Activated gamma-delta T cell treated with Interleukin-2 at 50 U/mL for 16 hours (primary cell): ENCODE measurements around the gene UNC45A.
A peak's percentile ranks its signal among the peaks of the same experiment; 100 is the strongest.
"Not testable (repeated sequence)": the region's sequence is repeated elsewhere in the genome, so short reads cannot be mapped to it uniquely, and the experiment has no call there.

Experiments used
- DNase-seq: peaks from one replicate; pipeline ENCODE4 v3.0.0-alpha.2; 2020

The UNC45A gene

GRCh38 chr15:90918034-90918788, 16.9 kb upstream of the UNC45A start:
- no peak for DNase-seq

DNA sequence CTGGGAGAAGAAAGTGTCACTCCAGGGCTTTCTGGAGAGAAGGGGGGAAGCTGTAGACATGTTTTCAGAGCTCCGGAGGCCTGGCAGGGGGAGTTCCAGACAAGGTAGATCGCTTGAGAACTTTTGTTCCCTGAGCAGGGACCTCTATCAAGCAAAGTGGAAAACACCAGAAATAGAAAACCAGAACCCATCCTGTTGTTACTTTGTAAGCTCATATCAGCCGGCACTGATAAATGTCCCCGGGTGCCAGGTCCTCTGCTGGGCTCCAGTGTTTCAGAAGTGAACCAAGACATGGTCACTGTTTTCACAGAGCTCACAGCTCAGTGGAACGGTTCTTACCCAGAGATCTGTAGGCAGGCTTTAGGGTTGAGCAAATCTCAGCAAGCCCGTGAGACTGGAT, 16.2 kb upstream of the UNC45A start:
- DNase-seq = no peak

GRCh38 chr15:90921887-90922286, 13.2 kb upstream of the UNC45A start:
- no peak for DNase-seq

- not testable (repeated sequence) for DNase-seq
Measured at GRCh38 chr15:90922712-90923322, 12.3 kb upstream of the UNC45A start.

- DNase-seq = no peak
Measured at GRCh38 chr15:90924375-90924774, 10.7 kb upstream of the UNC45A start.

DNA sequence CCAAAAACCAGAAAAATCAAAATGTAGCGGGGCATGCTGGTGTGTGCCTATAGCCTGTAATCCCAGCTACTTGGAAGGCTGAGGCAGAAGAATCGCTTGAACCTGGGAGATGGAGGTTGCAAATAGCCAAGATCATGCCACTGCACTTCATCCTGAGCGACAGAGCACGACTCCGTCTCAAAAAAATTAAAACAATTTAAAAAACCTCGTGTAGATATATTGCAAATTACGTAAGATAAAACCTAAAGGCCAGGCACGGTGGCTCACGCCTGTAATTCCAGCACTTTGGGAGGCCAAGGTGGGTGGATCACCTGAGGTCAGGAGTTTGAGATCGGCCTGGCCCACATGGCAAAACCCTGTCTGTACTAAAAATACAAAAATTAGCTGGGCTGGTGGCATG, 8.3 kb upstream of the UNC45A start:
- DNase-seq = not testable (repeated sequence)

- not testable (repeated sequence) for DNase-seq
Measured at GRCh38 chr15:90928106-90928505, 7.0 kb upstream of the UNC45A start.

GRCh38 chr15:90929246-90930019, 5.7 kb upstream of the UNC45A start:
- no peak for DNase-seq

DNA sequence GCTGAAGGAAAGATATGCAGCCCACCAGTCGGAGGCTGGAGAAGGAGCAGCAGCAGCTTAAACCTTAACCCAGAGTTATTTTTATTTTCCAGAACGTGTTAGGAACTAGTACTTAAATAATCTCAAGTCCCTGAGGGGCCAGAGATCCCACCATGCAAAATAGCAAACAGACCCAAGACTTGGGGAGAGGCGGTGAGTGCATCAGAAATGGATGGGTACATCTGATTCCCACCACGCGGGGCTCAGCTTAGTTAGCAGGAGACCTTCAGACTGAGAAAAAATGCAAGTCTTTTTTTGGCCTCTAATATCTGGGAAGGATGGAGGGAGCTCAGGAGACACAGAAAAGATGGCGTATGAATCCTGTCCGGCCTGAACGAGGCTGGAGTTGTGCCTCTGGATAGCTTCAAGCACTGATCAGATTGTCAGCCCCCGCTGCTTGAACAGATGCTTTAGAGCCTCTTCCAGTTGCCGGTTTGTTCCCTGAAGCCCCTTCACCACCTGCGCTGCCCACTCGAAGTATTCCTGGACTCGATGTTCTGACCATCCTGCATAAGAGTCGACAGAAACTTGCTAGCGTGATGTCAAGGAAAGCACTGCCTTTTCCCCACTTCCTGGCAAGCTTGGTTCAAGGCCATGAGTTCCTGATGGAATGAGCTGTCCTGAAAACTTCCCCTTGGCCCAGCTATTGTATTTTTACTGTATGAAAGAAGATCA, 4.1 kb upstream of the UNC45A start:
- DNase-seq = no peak

DNA sequence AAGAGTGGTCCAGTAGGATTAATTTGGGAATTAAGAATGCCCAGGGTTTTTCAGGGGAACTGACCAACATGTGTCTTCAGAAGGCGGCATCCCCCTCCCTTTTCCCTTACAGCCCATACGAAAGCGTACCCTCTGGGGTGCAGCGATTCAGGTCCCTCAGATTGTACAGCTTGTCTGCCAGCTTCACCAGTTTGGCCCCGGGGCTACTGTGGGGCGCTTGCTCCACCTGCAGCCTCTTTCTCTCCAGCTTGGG, 3.6 kb upstream of the UNC45A start:
- no peak for DNase-seq

GRCh38 chr15:90931828-90932659, 3.0 kb upstream of the UNC45A start, which contains the start of gene HDDC3:
Gene HDDC3, minus strand, starts transcription at chr15:90932549. Its CDS starts 9 bp downstream, at chr15:90932540.
- peak; percentile 90 for DNase-seq

GRCh38 chr15:90932660-90932991, 2.5 kb upstream of the UNC45A start:
- DNase-seq = no peak

DNA sequence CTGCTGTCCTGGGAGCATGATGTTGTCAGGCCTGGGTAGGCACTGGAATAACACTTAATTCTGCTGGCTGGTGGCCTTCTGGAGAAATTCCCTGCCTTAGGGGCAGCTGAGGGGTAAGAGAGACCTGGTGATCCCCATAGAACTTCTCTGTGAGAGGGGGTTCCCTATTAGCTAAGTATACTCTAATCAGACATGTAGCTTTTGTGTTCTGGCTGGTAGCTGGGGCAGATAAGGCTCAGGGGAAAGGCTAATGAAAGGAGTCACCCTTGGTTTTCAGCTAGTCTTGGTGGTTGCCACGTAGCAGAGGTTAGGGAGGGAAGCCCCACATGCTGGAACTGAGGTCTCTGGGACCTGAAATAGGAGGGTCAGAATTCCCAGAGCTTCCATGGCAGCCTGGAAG, 1.8 kb upstream of the UNC45A start:
- no peak for DNase-seq

DNA sequence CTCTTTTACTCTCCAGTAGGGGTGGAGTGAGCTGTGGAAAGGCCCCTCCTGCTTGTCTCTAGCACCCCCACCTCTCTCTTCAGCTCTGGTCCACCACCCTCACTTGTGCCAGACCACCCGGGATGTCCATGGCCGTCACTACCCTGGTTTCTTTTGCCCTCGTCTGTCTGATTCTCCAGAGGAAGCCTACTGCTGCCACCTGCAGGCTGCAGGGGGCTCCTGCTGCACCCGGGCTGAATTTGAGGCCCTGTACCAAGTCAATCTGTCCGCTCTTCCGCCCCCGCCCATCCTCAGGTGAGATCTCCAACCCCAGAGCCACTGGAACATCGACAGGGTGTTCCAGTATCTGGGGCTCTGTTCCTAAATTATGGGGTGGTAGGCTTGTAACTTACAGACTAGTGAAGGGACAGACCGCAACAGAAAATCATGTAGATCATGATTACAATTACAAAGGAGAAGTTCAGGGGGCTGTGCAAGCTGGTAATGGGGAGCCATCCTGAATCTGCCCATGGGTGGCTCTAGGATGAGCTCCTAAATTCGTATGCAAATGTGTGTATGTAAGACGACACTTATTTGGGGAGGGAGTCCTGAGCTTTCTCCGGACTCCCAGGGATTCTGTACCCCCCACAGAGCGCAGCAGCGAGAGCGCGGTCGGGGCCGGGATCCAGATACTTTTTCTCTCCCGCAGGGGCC, 683 bp upstream of the UNC45A start:
- DNase-seq = peak; percentile 85

- no peak for DNase-seq
Measured at GRCh38 chr15:90936823-90937222, 1.7 kb downstream of the UNC45A start.

- no peak for DNase-seq
Measured at GRCh38 chr15:90938261-90938660, 3.2 kb downstream of the UNC45A start.

DNA sequence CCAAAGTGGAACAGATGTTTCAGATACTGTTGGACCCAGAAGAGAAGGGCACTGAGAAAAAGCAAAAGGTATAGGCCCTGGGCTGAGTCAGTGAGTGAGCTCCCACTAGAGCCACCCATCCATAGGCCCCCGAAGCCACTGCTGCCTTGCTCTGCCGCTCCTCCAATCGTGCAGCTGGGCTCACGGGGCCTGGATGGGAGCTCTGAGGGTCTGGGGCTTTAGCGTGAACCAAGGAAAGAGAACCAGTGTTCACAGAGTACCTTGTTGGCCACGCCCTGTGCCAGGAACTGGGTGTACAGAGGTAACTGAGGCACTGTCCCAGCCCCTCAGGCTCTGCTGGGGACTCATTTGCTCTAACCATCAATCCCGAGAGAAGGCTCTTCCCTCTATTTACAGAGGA, 4.7 kb downstream of the UNC45A start:
- no peak for DNase-seq

- no peak for DNase-seq
Measured at GRCh38 chr15:90941038-90941437, 6.0 kb downstream of the UNC45A start.

DNA sequence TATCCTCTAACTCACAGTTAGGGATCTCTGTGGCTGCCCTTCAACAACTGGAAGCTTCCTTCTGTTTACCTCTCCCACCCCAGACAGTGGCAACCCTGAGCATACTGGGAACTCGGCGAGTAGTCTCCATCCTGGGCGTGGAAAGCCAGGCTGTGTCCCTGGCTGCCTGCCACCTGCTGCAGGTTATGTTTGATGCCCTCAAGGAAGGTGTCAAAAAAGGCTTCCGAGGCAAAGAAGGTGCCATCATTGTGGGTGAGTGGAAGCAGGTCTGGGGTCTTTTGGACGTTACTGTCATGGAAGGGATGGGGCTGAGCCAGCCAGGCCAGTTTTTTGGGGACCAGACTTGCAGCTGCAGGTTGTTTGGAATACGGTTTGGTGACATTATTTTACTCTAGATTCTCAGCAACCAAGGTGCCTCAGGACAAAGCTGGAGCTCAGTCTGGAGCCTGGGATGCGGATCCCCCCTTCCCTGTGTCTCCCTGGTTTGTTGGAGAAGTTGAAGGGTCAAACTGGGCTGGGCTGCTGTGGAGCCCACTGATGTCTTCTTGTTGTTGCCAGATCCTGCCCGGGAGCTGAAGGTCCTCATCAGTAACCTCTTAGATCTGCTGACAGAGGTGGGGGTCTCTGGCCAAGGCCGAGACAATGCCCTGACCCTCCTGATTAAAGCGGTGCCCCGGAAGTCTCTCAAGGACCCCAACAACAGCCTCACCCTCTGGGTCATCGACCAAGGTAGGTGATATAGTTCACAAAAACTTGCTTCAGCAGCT, 7.5 kb downstream of the UNC45A start:
- DNase-seq = no peak

DNA sequence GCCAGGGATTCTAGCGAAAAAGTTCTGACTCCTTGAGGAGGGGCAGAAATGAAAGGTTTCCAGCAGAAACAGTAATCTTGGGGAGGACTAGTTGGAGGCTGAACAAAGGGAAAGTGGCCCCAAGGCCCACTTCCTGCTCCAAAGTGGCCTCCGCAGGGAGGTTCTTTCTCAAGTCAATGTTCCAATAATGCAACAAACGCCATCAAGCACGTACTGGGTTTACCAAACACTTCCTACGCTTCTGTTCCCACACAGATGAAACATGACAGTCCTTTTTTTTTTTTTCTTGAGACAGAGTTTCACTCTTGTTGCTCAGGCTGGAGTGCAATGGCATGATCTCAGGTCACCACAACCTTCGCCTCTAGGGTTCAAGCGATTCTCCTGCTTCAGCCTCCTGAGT, 10.0 kb downstream of the UNC45A start:
- DNase-seq = no peak

GRCh38 chr15:90946538-90946937, 11.5 kb downstream of the UNC45A start:
- no peak for DNase-seq
